Hepatocyte (in vitro differentiated cells): ENCODE data around the gene TMEM147. TPM values are rescaled to one million over a fixed set of nuclear protein-coding genes. Genes with fewer than 3 reads are reported as not detected.

ENCODE experiments used
- DNase-seq: peaks from one replicate; pipeline ENCODE4 v3.0.0-alpha.2; 2016; ENCODE audit warnings: low spot score
- H2AFZ ChIP-seq: fragments of 200-600 bp; sonication (generic); 2 replicates; pipeline ENCODE4 v1.6.0; 2016; ENCODE audit warnings: antibody characterized with exemption, mild to moderate bottlenecking
- H3K27ac ChIP-seq: fragments of 200-600 bp; sonication (generic); 2 replicates; pipeline ENCODE4 v1.5.1; 2016; ENCODE audit warnings: mild to moderate bottlenecking
- H3K27me3 ChIP-seq: fragments of 200-600 bp; sonication (generic); 2 replicates; pipeline ENCODE4 v1.6.1; 2016
- H3K36me3 ChIP-seq: fragments of 200-600 bp; sonication (generic); replicated peaks from 2 replicates; pipeline ENCODE4 v1.5.1; 2016; ENCODE audit warnings: low read depth; ENCODE audit not compliant: insufficient read depth
- H3K4me1 ChIP-seq: fragments of 200-600 bp; sonication (generic); 2 replicates; pipeline ENCODE4 v1.5.1; 2016; ENCODE audit warnings: mild to moderate bottlenecking, moderate library complexity; ENCODE audit not compliant: insufficient read depth
- H3K4me2 ChIP-seq: fragments of 200-600 bp; sonication (generic); 2 replicates; pipeline ENCODE4 v1.6.0; 2016
- H3K4me3 ChIP-seq: fragments of 200-600 bp; sonication (generic); 2 replicates; pipeline ENCODE4 v1.5.1; 2016; ENCODE audit warnings: mild to moderate bottlenecking
- H3K79me2 ChIP-seq: fragments of 200-600 bp; sonication (generic); 2 replicates; pipeline ENCODE4 v1.6.0; 2017; ENCODE audit warnings: mild to moderate bottlenecking
- H3K9me2 ChIP-seq: fragments of 200-600 bp; sonication (generic); replicated peaks from 2 replicates; pipeline ENCODE4 v1.6.0; 2017; ENCODE audit warnings: mild to moderate bottlenecking; ENCODE audit not compliant: insufficient read depth
- H3K9me3 ChIP-seq: fragments of 200-600 bp; sonication (generic); 2 replicates; pipeline ENCODE4 v1.5.1; 2016; ENCODE audit warnings: low read depth, mild to moderate bottlenecking
- H4K20me1 ChIP-seq: fragments of 200-600 bp; sonication (generic); 2 replicates; pipeline ENCODE4 v1.6.0; 2016; ENCODE audit warnings: mild to moderate bottlenecking; ENCODE audit not compliant: insufficient read depth, poor library complexity, severe bottlenecking
- EZH2 ChIP-seq: fragments of 200-600 bp; sonication (generic); IDR thresholded peaks from 2 replicates; pipeline ENCODE4 v1.6.1; 2016; ENCODE audit warnings: antibody characterized with exemption, mild to moderate bottlenecking, borderline replicate concordance
- EZH2phosphoT487 ChIP-seq: fragments of 200-600 bp; sonication (generic); IDR thresholded peaks from one replicate; pipeline ENCODE4 v1.6.1; 2018; ENCODE audit warnings: antibody characterized with exemption, mild to moderate bottlenecking, low read depth, moderate library complexity; ENCODE audit not compliant: unreplicated experiment, severe bottlenecking
- WGBS: methylation state at CpG from one replicate; pipeline ENCODE4 v1.1.6; 2016; ENCODE audit warnings: low lambda C conversion rate; ENCODE audit errors: missing lambda C conversion rate; 5-methylcytosine and 5-hydroxymethylcytosine counted together
- polyA plus RNA-seq: library from polyadenylated mRNA; unstranded; fragments of >200 nt; fragmentation: Nextera tagmentation; extraction: Ambion mirVana; gene quantifications from 2 replicates; pipeline ENCODE4 v1.2.1, GENCODE V29; 2016
- total RNA-seq: library from RNA; depleted of rRNA; stranded (reverse); fragments of >200 nt; gene quantifications from 2 replicates; pipeline ENCODE4 v1.2.3, GENCODE V29; 2014
- TF ChIP-seq, protein P1 (sequence below): fragments of 200-600 bp; sonication (generic); IDR thresholded peaks from 2 replicates; pipeline ENCODE4 v1.5.1; 2016; ENCODE audit warnings: antibody characterized with exemption, mild to moderate bottlenecking; ENCODE audit not compliant: poor library complexity

TMEM147 gene
- total and polyA plus RNA-seq, 2 experiments from 2014 or later: 115 to 287 TPM

- H3K27ac ChIP-seq: no peak overlapping the region
- no peaks in the 10 kb centered on the region for H3K27me3 ChIP-seq
- H3K4me3 ChIP-seq: no peak overlapping the region
- H3K4me2 ChIP-seq: no peak overlapping the region
- no peaks in the 10 kb centered on the region for H3K79me2 ChIP-seq
- 82% methylated on average over 10 of the region's 10 CpGs for WGBS
- DNase-seq: no peak
- TF ChIP-seq, protein P1, sequence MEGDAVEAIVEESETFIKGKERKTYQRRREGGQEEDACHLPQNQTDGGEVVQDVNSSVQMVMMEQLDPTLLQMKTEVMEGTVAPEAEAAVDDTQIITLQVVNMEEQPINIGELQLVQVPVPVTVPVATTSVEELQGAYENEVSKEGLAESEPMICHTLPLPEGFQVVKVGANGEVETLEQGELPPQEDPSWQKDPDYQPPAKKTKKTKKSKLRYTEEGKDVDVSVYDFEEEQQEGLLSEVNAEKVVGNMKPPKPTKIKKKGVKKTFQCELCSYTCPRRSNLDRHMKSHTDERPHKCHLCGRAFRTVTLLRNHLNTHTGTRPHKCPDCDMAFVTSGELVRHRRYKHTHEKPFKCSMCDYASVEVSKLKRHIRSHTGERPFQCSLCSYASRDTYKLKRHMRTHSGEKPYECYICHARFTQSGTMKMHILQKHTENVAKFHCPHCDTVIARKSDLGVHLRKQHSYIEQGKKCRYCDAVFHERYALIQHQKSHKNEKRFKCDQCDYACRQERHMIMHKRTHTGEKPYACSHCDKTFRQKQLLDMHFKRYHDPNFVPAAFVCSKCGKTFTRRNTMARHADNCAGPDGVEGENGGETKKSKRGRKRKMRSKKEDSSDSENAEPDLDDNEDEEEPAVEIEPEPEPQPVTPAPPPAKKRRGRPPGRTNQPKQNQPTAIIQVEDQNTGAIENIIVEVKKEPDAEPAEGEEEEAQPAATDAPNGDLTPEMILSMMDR: no peak
- no peak for TF ChIP-seq EZH2phosphoT487
- TF ChIP-seq EZH2: no peak
- H3K4me1 ChIP-seq: no peaks in the 10 kb centered on the region
- H2AFZ ChIP-seq: no peak overlapping the region
- no peaks in the 10 kb centered on the region for H3K36me3 ChIP-seq
- no peaks in the 10 kb centered on the region for H3K9me2 ChIP-seq
- H4K20me1 ChIP-seq: no peaks in the 10 kb centered on the region
- H3K9me3 ChIP-seq: no peaks in the 10 kb centered on the region
Measured at GRCh38 chr19:35534803-35535480, 10.5 kb upstream of the TMEM147 start.

- Histone ChIP-seq H3K27me3 (no peaks in the 10 kb centered on the region), H3K27ac (no peak overlapping the region), H3K9me2 (no peaks in the 10 kb centered on the region), H3K4me1 (peaks cover 2% of the 10 kb centered on the region), H4K20me1 (no peaks in the 10 kb centered on the region), H3K36me3 (no peaks in the 10 kb centered on the region), H3K4me2 (no peak overlapping the region), H3K9me3 (no peaks in the 10 kb centered on the region), H2AFZ (no peak overlapping the region), H3K4me3 (no peak overlapping the region), H3K79me2 (peaks cover 8% of the 10 kb centered on the region)
- 76% methylated on average over 6 of the region's 6 CpGs for WGBS
- no peak for TF ChIP-seq EZH2phosphoT487
- no peak for TF ChIP-seq EZH2
- TF ChIP-seq, protein P1: no peak
- DNase-seq: no peak
Measured at GRCh38 chr19:35539314-35539713, 6.1 kb upstream of the TMEM147 start.

GRCh38 chr19:35539850-35540249 is 5.6 kb upstream of the TMEM147 start:
- H3K9me3 ChIP-seq: no peaks in the 10 kb centered on the region
- no peak overlapping the region for H3K4me2 ChIP-seq
- H3K36me3 ChIP-seq: no peaks in the 10 kb centered on the region
- H3K27ac ChIP-seq: no peak overlapping the region
- H3K79me2 ChIP-seq: peaks cover 13% of the 10 kb centered on the region
- DNase-seq: no peak
- H3K27me3 ChIP-seq: no peaks in the 10 kb centered on the region
- 94% methylated on average over 12 of the region's 12 CpGs for WGBS
- TF ChIP-seq EZH2phosphoT487: no peak
- TF ChIP-seq, protein P1: no peak
- no peak for TF ChIP-seq EZH2
- H4K20me1 ChIP-seq: no peaks in the 10 kb centered on the region
- H3K4me3 ChIP-seq: no peak overlapping the region
- no peak overlapping the region for H2AFZ ChIP-seq
- H3K4me1 ChIP-seq: peaks cover 7% of the 10 kb centered on the region
- H3K9me2 ChIP-seq: no peaks in the 10 kb centered on the region
